ENCODE results near the gene PRAME.

GRCh38 chr22:22507743-22508273 is 51.3 kb downstream of the PRAME start:
- TF ChIP-seq, protein P1, sequence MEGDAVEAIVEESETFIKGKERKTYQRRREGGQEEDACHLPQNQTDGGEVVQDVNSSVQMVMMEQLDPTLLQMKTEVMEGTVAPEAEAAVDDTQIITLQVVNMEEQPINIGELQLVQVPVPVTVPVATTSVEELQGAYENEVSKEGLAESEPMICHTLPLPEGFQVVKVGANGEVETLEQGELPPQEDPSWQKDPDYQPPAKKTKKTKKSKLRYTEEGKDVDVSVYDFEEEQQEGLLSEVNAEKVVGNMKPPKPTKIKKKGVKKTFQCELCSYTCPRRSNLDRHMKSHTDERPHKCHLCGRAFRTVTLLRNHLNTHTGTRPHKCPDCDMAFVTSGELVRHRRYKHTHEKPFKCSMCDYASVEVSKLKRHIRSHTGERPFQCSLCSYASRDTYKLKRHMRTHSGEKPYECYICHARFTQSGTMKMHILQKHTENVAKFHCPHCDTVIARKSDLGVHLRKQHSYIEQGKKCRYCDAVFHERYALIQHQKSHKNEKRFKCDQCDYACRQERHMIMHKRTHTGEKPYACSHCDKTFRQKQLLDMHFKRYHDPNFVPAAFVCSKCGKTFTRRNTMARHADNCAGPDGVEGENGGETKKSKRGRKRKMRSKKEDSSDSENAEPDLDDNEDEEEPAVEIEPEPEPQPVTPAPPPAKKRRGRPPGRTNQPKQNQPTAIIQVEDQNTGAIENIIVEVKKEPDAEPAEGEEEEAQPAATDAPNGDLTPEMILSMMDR (conservative IDR thresholded peaks at IDR 0.05), result no peak
- TF ChIP-seq EZH2 (IDR thresholded peaks at IDR 0.05; ENCODE audit: low read depth), result no peak
